Hematopoietic multipotent progenitor cell treated with erythropoietin and hydrocortisone succinate and interleukin-3 and kit ligand, for 17 days (in vitro differentiated cells): ENCODE results near the gene VRK2.
"Not testable (repeated sequence)": the region's sequence is repeated elsewhere in the genome, so short reads cannot be mapped to it uniquely, and the experiment has no call there.

ENCODE experiments used
- DNase-seq: peaks from one replicate; pipeline ENCODE4 v3.0.0-alpha.2; 2015; ENCODE audit warnings: low spot score

VRK2 gene

GRCh38 chr2:58163913-58164312 is 117.3 kb downstream of the VRK2 start:
- no peak for DNase-seq

- not testable (repeated sequence) for DNase-seq
These were observed 121.5 kb downstream of the VRK2 start for GRCh38 chr2:58168130-58168529.

GRCh38 chr2:58169845-58170244 is 123.2 kb downstream of the VRK2 start:
- not testable (repeated sequence) for DNase-seq

- DNase-seq = not testable (repeated sequence)
These were observed 123.8 kb downstream of the VRK2 start for GRCh38 chr2:58170334-58170933.

- DNase-seq = not testable (repeated sequence)
These were observed 125.2 kb downstream of the VRK2 start for GRCh38 chr2:58171831-58172230.

GRCh38 chr2:58177187-58177586 is 130.6 kb downstream of the VRK2 start:
- not testable (repeated sequence) for DNase-seq

GRCh38 chr2:58180175-58180574 is 133.6 kb downstream of the VRK2 start:
- DNase-seq = not testable (repeated sequence)

- no peak for DNase-seq
These were observed 134.0 kb downstream of the VRK2 start for GRCh38 chr2:58180635-58181034.

- no peak for DNase-seq
These were observed 135.9 kb downstream of the VRK2 start for GRCh38 chr2:58182527-58182926.

- no peak for DNase-seq
These were observed 139.9 kb downstream of the VRK2 start for GRCh38 chr2:58186501-58186900.

GRCh38 chr2:58187022-58187421 is 140.4 kb downstream of the VRK2 start:
- not testable (repeated sequence) for DNase-seq

GRCh38 chr2:58194458-58194857 is 147.9 kb downstream of the VRK2 start:
- DNase-seq = no peak

- no peak for DNase-seq
These were observed 149.1 kb downstream of the VRK2 start for GRCh38 chr2:58195662-58196061.

GRCh38 chr2:58197894-58198293 is 151.3 kb downstream of the VRK2 start:
- no peak for DNase-seq

- no peak for DNase-seq
These were observed 155.8 kb downstream of the VRK2 start for GRCh38 chr2:58202404-58202803.

- DNase-seq = no peak
These were observed 156.4 kb downstream of the VRK2 start for GRCh38 chr2:58203018-58203417.

- DNase-seq = no peak
These were observed 157.8 kb downstream of the VRK2 start for GRCh38 chr2:58204195-58204959.

GRCh38 chr2:58206785-58207184 is 160.2 kb downstream of the VRK2 start:
- DNase-seq = no peak

GRCh38 chr2:58207189-58207588 is 160.6 kb downstream of the VRK2 start:
- DNase-seq = no peak
